GM21360 (cell line): Measurements from ENCODE around the gene ARID4B.
"Not testable (repeated sequence)": the region's sequence is repeated elsewhere in the genome, so short reads cannot be mapped to it uniquely, and the experiment has no call there.

Source experiments
- ATAC-seq: cut with Tn5 transposase; IDR thresholded peaks from one replicate; pipeline ENCODE4 v1.9.1; 2021; ENCODE audit warnings: mild to moderate bottlenecking, moderate library complexity; ENCODE audit not compliant: unreplicated experiment

The ARID4B gene

GRCh38 chr1:235327559-235328270 is at the start of gene ARID4B:
Gene ARID4B, minus strand, starts transcription at chr1:235328179. Its CDS starts 1,260 bp downstream, at chr1:235326919.
- ATAC-seq = peak; percentile 9

- ATAC-seq = no peak
Observed at GRCh38 chr1:235375919-235376605, 48.1 kb upstream of the ARID4B start.

GRCh38 chr1:235369802-235370201 is 41.8 kb upstream of the ARID4B start:
- no peak for ATAC-seq

GRCh38 chr1:235368428-235368827 is 40.4 kb upstream of the ARID4B start:
- no peak for ATAC-seq

- ATAC-seq = peak; percentile 99
Observed at GRCh38 chr1:235367000-235367908, 39.3 kb upstream of the ARID4B start, which contains the start of gene TBCE. Gene TBCE, plus strand, starts transcription at chr1:235367427. Its CDS starts 12,623 bp downstream, at chr1:235380050.

GRCh38 chr1:235366286-235366685 is 38.3 kb upstream of the ARID4B start:
- ATAC-seq = no peak

GRCh38 chr1:235364189-235364588 is 36.2 kb upstream of the ARID4B start:
- not testable (repeated sequence) for ATAC-seq

GRCh38 chr1:235358899-235359298 is 30.9 kb upstream of the ARID4B start:
- ATAC-seq = no peak

- no peak for ATAC-seq
Observed at GRCh38 chr1:235357485-235358373, 29.8 kb upstream of the ARID4B start.

GRCh38 chr1:235351898-235352297 is 23.9 kb upstream of the ARID4B start:
- no peak for ATAC-seq

GRCh38 chr1:235351441-235351840 is 23.5 kb upstream of the ARID4B start:
- ATAC-seq = no peak

GRCh38 chr1:235343726-235344125 is 15.7 kb upstream of the ARID4B start:
- no peak for ATAC-seq

- ATAC-seq = no peak
Observed at GRCh38 chr1:235342471-235342870, 14.5 kb upstream of the ARID4B start.

GRCh38 chr1:235342039-235342438 is 14.1 kb upstream of the ARID4B start:
- ATAC-seq = no peak

- ATAC-seq = no peak
Observed at GRCh38 chr1:235341334-235341733, 13.4 kb upstream of the ARID4B start.

- no peak for ATAC-seq
Observed at GRCh38 chr1:235339746-235340145, 11.8 kb upstream of the ARID4B start.

- ATAC-seq = no peak
Observed at GRCh38 chr1:235336903-235337302, 8.9 kb upstream of the ARID4B start.

GRCh38 chr1:235331401-235331800 is 3.4 kb upstream of the ARID4B start:
- ATAC-seq = no peak

- no peak for ATAC-seq
Observed at GRCh38 chr1:235330918-235331285, 2.9 kb upstream of the ARID4B start.

GRCh38 chr1:235329139-235329902 is 1.3 kb upstream of the ARID4B start:
- peak; percentile 34 for ATAC-seq
